DOHH2 (cell line): ENCODE data around the gene COMT.

ENCODE experiments used
- H3F3A ChIP-seq: fragments of 200-600 bp; sonication (generic), shearing (Covaris generic); 2 replicates; pipeline ENCODE4 v1.6.0; 2016; ENCODE audit warnings: antibody characterized with exemption, mild to moderate bottlenecking; ENCODE audit not compliant: control insufficient read depth, insufficient read depth
- H3K27ac ChIP-seq: fragments of 200-600 bp; sonication (generic); 2 replicates; pipeline ENCODE4 v1.5.1; 2014; ENCODE audit warnings: low read depth, mild to moderate bottlenecking, low read length, moderate library complexity
- H3K27me3 ChIP-seq: fragments of 200-600 bp; sonication (generic); 2 replicates; pipeline ENCODE4 v1.6.1; 2014; ENCODE audit warnings: mild to moderate bottlenecking, low read length, mixed read lengths; ENCODE audit not compliant: control insufficient read depth
- H3K36me3 ChIP-seq: fragments of 200-600 bp; sonication (generic); 2 replicates; pipeline ENCODE4 v1.6.1; 2014; ENCODE audit warnings: mild to moderate bottlenecking, low read length, moderate library complexity, mixed read lengths; ENCODE audit not compliant: control insufficient read depth
- H3K4me1 ChIP-seq: fragments of 200-600 bp; sonication (generic); 2 replicates; pipeline ENCODE4 v1.6.1; 2014; ENCODE audit warnings: mild to moderate bottlenecking, low read length, mixed read lengths; ENCODE audit not compliant: control insufficient read depth
- H3K4me2 ChIP-seq: fragments of 200-600 bp; sonication (generic); 2 replicates; pipeline ENCODE4 v1.6.0; 2014; ENCODE audit warnings: mild to moderate bottlenecking, low read length, moderate library complexity
- H3K4me3 ChIP-seq: fragments of 200-600 bp; sonication (generic); 2 replicates; pipeline ENCODE4 v1.5.1; 2014; ENCODE audit warnings: mild to moderate bottlenecking, low read length, mixed read lengths
- H3K79me2 ChIP-seq: fragments of 200-600 bp; sonication (generic); 2 replicates; pipeline ENCODE4 v1.6.1; 2014; ENCODE audit warnings: mild to moderate bottlenecking, low read length, mixed read lengths; ENCODE audit not compliant: control insufficient read depth
- H3K9me2 ChIP-seq: fragments of 200-600 bp; sonication (generic); replicated peaks from 2 replicates; pipeline ENCODE4 v1.6.1; 2014; ENCODE audit warnings: mild to moderate bottlenecking, low read length, mixed read lengths; ENCODE audit not compliant: control insufficient read depth
- H3K9me3 ChIP-seq: fragments of 200-600 bp; sonication (generic); 2 replicates; pipeline ENCODE4 v1.6.1; 2014; ENCODE audit warnings: antibody characterized with exemption, low read length, mixed read lengths; ENCODE audit not compliant: control insufficient read depth, insufficient read depth
- H4K20me1 ChIP-seq: fragments of 200-600 bp; sonication (generic); 2 replicates; pipeline ENCODE4 v1.6.0; 2014; ENCODE audit warnings: low read depth, mild to moderate bottlenecking, antibody characterized with exemption, low read length, moderate library complexity; ENCODE audit not compliant: control insufficient read depth, insufficient read depth
- EZH2phosphoT487 ChIP-seq: fragments of 200-600 bp; sonication (generic); IDR thresholded peaks from 2 replicates; pipeline ENCODE4 v1.6.1; 2017; ENCODE audit warnings: borderline replicate concordance, mild to moderate bottlenecking, antibody characterized with exemption, low read length, moderate library complexity, mixed read lengths
- TF ChIP-seq, protein P1 (sequence below): fragments of 200-600 bp; sonication (generic); IDR thresholded peaks from one replicate; pipeline ENCODE4 v1.5.1; 2014; ENCODE audit warnings: antibody characterized with exemption, mild to moderate bottlenecking, low read depth, low read length; ENCODE audit not compliant: poor library complexity, severe bottlenecking

COMT gene

DNA sequence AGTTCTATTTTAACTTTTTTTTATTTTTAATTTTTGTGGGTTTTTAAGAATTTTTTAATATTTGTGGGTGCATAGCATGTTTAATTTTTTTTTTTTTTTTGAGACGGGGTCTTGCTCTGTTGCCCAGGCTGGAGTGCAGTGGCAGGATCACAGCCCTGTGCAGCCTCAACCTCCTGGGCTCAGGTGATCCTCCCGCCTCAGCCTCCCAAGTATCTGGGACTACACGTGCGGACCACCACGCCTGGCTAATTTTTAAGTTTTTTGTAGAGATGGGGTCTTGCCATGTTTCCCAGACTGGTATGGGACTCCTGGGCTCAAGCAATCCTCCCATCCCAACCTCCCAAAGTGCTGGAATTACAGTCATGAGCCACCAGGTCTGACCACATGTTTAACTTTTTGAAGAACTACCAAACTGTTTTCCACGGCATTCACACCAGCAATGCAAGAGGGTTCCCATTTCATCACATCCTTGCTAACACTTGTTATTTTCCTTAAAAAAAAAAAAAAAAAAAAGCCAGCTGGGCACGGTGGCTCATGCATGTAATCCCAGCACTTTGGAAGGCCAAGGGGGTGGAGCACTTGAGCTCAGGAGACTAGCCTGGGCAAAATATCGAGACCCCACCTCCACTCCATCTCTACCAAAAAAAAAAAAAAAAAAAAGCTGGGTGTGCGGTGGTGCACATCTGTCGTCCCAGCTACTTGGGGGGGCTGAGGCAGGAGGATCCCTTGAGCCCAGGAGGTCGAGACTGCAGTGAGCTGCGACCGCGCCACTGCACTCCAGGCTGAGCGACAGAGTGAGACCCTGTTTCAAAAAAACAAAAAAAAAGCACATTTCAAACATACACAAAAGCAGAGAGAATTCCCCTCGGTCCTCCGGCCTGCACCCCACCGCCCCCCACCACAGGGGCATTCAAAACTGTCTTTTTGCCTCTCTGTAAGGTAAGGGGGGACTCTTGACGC lies 16.8 kb downstream of the COMT start:
- Histone ChIP-seq H3K27ac (no peak overlapping the region), H3K4me2 (no peak overlapping the region), H3K27me3 (no peaks in the 10 kb centered on the region), H3K9me2 (no peaks in the 10 kb centered on the region), H3F3A (0 out of 2 replicates have a peak, but pooled peaks cover 3% of the 10 kb centered on the region), H3K79me2 (peaks cover 4% of the 10 kb centered on the region), H4K20me1 (0 out of 2 replicates have a peak, but pooled peaks cover 4% of the 10 kb centered on the region), H3K4me3 (no peak overlapping the region), H3K9me3 (no peaks in the 10 kb centered on the region), H3K4me1 (peaks cover 9% of the 10 kb centered on the region), H3K36me3 (peaks cover 12% of the 10 kb centered on the region)
- TF ChIP-seq, protein P1, sequence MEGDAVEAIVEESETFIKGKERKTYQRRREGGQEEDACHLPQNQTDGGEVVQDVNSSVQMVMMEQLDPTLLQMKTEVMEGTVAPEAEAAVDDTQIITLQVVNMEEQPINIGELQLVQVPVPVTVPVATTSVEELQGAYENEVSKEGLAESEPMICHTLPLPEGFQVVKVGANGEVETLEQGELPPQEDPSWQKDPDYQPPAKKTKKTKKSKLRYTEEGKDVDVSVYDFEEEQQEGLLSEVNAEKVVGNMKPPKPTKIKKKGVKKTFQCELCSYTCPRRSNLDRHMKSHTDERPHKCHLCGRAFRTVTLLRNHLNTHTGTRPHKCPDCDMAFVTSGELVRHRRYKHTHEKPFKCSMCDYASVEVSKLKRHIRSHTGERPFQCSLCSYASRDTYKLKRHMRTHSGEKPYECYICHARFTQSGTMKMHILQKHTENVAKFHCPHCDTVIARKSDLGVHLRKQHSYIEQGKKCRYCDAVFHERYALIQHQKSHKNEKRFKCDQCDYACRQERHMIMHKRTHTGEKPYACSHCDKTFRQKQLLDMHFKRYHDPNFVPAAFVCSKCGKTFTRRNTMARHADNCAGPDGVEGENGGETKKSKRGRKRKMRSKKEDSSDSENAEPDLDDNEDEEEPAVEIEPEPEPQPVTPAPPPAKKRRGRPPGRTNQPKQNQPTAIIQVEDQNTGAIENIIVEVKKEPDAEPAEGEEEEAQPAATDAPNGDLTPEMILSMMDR, result no peak
- TF ChIP-seq EZH2phosphoT487, result no peak

DNA sequence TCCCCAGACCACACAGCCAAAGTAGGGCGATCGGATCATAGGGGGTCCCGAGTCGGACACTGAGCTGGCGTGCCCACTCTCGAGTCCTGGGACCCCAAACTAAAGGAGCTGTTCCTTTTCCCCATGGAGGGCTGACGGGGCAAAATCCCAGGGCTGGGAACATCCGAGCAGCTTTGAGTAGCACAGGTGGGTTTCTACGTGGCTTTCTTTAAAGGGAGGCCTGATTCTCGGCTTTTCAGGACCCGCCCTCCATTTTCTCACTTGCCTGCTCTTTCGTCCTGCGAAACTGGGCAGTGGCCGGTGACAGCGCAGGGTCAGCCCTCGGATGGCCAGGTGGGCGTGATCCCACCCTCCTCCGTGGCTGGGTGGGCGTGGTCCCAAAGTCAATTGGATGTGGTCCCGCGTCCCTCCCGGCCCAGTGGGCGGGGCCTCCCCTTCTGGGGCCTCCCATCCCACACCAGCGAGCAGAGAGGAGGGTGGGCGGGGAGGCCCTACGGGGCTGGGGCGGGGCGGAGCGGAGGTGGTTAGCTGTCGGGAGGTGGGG lies 17.5 kb downstream of the COMT start:
- H3K27me3 ChIP-seq, result no peaks in the 10 kb centered on the region
- peaks cover 1% of the 10 kb centered on the region for H3K4me1 ChIP-seq
- H3K4me3 ChIP-seq, result no peak overlapping the region
- no peak for TF ChIP-seq EZH2phosphoT487
- TF ChIP-seq, protein P1, result no peak
- H3F3A ChIP-seq, result 0 out of 2 replicates have a peak, but pooled peaks cover 3% of the 10 kb centered on the region
- peaks cover 20% of the 10 kb centered on the region for H3K36me3 ChIP-seq
- H3K9me2 ChIP-seq, result no peaks in the 10 kb centered on the region
- H3K9me3 ChIP-seq, result no peaks in the 10 kb centered on the region
- H3K4me2 ChIP-seq, result no peak overlapping the region
- H3K27ac ChIP-seq, result no peak overlapping the region
- H3K79me2 ChIP-seq, result peaks cover 2% of the 10 kb centered on the region
- H4K20me1 ChIP-seq, result 0 out of 2 replicates have a peak, but pooled peaks cover 4% of the 10 kb centered on the region

DNA sequence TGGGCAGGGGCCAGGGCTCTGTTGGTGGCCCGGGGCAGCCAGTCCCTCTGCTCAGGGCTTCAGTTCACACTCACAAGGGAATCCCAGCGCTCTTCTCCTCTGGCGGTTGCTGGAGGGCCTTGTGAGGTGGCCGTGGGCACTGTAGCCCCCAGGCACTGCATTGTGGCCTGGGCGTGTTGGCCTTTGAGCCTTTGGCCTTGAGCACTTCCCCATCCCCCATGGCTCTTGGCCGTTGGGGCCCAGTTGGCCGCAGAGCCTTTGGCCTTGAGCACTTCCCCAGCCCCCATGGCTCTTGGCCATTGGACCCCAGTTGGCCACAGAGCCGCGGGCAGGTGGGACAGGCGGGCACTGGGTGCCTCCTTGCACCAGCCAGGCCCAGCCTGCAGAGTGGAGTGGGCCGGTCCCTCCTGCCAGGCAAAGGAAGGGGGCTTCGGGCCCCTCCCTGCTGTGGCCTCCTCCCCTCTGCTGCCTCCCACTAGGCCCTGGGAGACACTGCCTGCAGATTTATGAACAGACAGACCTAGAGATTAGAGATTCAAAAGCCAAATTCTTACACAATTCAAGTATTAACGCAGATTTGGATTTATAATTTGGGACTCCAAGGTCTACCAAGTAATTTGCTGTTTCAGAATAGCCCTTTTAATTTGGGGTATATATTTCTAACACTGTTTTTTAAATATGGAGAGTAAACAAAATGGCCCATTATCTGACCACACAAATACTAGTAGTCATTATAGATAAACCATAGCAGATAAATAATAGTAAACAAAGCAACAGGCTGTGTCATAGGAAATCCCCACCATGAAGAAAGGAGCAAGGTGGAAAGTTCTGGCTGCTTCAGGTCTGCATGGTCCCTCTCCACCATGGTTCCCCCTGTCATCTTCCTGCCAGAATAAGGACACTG lies 18.3 kb downstream of the COMT start:
- H4K20me1 ChIP-seq, result 0 out of 2 replicates have a peak, but pooled peaks cover 4% of the 10 kb centered on the region

More for the DNA sequence above, 18.3 kb downstream of the COMT start:
- Histone ChIP-seq H3K36me3 (peaks cover 21% of the 10 kb centered on the region), H3K4me1 (no peaks in the 10 kb centered on the region), H3K27me3 (no peaks in the 10 kb centered on the region), H3K4me2 (no peak overlapping the region), H3K79me2 (no peaks in the 10 kb centered on the region; the same call in none of the 2 replicates), H3F3A (0 out of 2 replicates have a peak, but pooled peaks cover 3% of the 10 kb centered on the region), H3K4me3 (no peak overlapping the region), H3K27ac (no peak overlapping the region), H3K9me3 (no peaks in the 10 kb centered on the region), H3K9me2 (no peaks in the 10 kb centered on the region)
- no peak for TF ChIP-seq EZH2phosphoT487
- TF ChIP-seq, protein P1, result no peak
